ENCODE data around the gene MTA1.

- TF ChIP-seq CTCF (IDR thresholded peaks at IDR 0.05) (no peak), POLR2AphosphoS5 (IDR thresholded peaks at IDR 0.05) (no peak)
Observed at GRCh38 chr14:105398726-105399465, 20.7 kb upstream of the MTA1 start.

Data from upper lobe of left lung (tissue), 4 donors.